ENCODE data around the gene ATP5PO.
"Not testable (repeated sequence)": the region's sequence is repeated elsewhere in the genome, so short reads cannot be mapped to it uniquely, and the experiment has no call there.

ATP5PO gene

DNA sequence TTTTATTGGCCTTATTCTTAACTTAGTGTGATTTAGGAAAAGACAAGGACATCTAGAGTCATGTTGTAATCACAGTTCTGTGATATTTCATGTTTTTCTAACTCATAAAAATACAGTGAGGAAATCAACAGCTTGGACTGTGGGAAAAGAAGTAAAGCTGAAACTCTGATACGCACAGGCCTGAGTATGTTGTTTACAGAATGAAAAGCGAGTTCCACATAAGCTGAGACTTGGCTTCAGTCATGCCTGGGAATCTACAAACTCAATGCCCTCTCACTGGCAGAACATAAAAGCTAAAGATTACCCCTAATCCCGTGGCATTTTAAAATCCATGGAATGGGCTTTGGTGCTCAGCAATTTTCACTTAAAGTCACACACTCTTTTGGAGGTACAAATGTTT lies 23.6 kb upstream of the ATP5PO start:
- DNase-seq (ENCODE audit: extremely low read depth, low read depth), result no peak
- TF ChIP-seq, protein P1, sequence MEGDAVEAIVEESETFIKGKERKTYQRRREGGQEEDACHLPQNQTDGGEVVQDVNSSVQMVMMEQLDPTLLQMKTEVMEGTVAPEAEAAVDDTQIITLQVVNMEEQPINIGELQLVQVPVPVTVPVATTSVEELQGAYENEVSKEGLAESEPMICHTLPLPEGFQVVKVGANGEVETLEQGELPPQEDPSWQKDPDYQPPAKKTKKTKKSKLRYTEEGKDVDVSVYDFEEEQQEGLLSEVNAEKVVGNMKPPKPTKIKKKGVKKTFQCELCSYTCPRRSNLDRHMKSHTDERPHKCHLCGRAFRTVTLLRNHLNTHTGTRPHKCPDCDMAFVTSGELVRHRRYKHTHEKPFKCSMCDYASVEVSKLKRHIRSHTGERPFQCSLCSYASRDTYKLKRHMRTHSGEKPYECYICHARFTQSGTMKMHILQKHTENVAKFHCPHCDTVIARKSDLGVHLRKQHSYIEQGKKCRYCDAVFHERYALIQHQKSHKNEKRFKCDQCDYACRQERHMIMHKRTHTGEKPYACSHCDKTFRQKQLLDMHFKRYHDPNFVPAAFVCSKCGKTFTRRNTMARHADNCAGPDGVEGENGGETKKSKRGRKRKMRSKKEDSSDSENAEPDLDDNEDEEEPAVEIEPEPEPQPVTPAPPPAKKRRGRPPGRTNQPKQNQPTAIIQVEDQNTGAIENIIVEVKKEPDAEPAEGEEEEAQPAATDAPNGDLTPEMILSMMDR (IDR thresholded peaks at IDR 0.05; ENCODE audit: low read depth, low read length), result no peak

DNA sequence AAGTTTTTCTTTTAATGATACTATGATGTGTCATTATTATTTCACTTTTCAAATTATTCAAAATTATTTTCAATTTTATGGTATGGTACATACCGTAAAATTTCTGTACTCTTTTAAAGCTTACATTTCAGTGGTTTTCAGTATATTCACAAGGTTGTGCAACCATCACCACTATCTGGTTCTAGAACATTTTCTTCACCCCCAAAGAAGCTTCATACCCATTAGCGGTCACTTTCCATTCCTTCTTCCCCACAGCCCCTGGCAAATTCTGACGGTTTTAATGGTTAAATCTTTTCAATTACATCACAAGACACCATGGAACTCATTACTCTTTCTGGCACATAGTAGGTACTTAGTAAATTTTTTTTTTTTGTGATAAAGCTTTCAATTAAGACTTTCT lies 22.8 kb upstream of the ATP5PO start:
- no peak for DNase-seq (ENCODE audit: extremely low read depth, low read depth)
- TF ChIP-seq, protein P1 (IDR thresholded peaks at IDR 0.05; ENCODE audit: low read depth, low read length), result no peak

DNA sequence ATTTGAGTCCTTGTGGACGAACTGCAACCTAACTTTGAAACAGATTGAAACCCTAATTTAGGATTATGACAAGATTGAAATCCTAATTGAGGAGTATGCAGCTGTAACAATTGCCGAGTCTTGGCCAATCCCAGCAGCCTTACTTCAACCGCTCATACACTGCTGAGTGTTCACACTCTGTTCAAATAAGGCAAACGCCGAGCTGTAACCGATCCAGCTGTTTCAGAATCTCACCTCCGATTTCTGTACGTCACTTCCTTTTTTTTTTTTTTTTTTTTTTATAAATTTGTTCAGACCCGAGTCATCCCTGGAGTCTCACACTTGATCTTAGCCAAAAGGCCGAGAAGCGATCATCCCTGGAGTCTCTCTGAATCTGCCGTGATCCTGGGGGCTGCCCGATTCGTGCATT lies 22.3 kb upstream of the ATP5PO start:
- TF ChIP-seq, protein P1 (IDR thresholded peaks at IDR 0.05; ENCODE audit: low read depth, low read length), result no peak
- no peak for DNase-seq (ENCODE audit: extremely low read depth, low read depth)

DNA sequence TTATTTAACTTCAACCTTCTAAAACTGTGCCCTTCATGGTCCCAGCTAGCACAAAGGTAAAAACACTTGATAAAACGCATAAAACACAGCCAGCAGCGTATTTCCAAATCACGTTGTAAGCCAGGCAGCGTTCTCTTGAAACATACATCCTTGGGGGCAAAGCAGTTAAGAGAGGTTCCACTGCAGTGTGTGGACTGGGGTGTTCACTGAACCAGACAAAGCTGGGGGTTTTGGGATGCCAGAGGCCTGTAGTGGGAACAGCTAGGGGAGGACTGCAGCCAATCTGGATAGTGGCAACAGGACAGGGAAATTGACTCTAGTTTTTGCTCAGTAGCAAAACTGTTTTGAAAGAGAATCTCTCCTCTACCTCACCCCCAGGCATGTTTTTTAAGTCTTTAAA lies 21.5 kb upstream of the ATP5PO start:
- no peak for DNase-seq (ENCODE audit: extremely low read depth, low read depth)
- TF ChIP-seq, protein P1 (IDR thresholded peaks at IDR 0.05; ENCODE audit: low read depth, low read length), result no peak

DNA sequence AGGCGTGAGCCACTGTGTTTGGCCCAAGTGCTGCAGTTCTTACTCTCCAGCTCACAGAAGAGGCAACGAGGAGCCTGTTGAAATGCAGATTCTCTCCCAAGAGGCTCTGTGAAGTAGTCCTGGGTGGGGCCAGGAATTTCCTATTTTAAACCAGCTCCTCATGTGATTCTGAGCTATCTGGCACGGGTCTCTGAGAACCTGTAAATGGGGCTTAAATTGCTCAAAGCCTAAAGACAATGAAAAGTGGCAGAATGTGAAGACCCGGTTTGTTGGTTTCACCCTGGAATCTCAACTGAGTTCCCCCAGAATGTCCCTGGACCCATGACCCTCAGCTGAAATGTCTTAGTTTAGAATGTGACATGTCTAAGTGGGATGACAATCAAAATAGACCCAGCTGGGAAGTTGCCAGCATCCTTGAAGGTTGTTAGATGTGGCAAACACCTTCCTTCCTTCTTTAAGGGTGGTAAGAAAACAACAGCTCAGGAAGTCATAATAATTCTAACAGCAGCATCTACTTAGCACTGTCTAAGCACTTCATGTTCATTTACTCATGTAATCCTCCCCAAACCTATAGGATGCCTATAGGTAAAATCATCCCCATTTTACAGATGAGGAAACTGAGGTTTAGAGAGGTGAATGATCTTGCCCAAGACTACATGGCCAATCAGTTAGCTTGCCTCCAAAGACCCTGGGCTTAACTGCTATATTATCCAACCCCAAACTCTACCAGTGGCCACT lies 20.9 kb upstream of the ATP5PO start:
- TF ChIP-seq, protein P1 (IDR thresholded peaks at IDR 0.05; ENCODE audit: low read depth, low read length), result no peak
- no peak for DNase-seq (ENCODE audit: extremely low read depth, low read depth)

DNA sequence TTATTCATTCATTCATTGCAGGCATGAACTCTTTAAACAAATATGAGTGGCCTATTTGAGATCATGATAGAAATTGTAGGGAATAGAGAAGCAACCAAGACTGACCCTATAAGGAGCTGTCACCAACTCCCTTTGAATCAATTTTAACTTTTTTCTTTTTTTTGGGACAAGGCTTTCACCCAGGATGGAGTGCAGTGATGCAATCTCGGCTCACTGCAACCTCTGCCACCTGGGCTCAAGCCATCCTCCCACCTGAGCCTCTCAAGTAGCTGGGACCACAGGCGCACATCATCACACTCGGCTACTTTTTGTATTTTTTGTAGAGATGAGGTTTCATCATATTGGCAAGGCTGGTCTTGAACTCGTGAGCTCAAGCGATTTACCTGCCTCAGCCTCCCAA lies 17.1 kb upstream of the ATP5PO start:
- no peak for DNase-seq (ENCODE audit: extremely low read depth, low read depth)
- TF ChIP-seq, protein P1 (IDR thresholded peaks at IDR 0.05; ENCODE audit: low read depth, low read length), result no peak

DNA sequence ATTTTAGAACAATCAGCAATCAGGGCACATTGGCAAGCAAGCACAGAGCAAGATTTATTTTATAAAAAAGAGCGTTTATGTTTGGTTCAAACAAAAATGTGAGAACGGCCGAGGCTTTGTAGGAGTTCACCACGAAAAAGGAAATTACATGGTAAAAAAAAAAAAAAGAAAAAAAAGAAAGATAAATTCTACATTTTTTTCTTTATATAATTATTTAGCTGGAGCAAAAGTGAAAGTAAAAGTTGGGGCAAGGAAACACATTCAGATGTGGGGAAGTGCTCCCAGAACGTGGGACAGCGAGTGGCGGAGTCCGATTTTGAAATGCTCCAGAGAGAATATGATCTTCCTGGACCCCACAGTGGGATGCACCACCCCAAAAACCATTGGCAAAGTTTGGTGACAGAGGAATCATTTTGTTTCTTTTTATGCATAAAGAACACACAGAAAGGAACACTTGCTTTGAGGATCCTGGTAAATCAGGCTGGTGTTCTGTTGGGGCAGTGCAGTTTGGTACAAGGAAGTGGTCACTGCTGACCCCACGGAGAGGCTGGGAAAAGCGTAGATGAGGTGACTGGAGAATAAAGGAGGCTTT lies 16.3 kb upstream of the ATP5PO start:
- no peak for DNase-seq (ENCODE audit: extremely low read depth, low read depth)
- TF ChIP-seq, protein P1 (IDR thresholded peaks at IDR 0.05; ENCODE audit: low read depth, low read length), result no peak

DNA sequence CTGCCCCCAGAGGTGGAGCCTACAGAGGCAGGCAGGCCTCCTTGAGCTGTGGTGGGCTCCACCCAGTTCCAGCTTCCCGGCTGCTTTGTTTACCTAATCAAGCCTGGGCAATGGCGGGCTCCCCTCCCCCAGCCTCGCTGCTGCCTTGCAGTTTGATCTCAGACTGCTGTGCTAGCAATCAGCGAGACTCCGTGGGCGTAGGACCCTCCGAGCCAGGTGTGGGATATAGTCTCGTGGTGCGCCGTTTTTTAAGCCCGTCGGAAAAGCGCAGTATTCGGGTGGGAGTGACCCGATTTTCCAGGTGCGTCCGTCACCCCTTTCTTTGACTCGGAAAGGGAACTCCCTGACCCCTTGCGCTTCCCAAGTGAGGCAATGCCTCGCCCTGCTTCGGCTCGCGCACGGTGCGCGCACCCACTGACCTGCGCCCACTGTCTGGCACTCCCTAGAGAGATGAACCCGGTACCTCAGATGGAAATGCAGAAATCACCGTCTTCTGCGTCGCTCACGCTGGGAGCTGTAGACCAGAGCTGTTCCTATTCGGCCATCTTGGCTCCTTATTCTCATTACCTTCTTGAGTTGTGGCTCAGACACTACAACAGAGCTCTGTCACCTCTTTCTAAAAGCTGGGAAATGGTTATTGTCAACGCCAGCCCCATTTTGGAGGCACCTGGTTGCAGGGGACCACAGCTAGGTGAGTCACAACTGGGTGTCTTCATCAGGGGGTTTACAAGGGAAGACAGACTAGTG lies 15.6 kb upstream of the ATP5PO start:
- DNase-seq (ENCODE audit: extremely low read depth, low read depth), result not testable (repeated sequence)

DNA sequence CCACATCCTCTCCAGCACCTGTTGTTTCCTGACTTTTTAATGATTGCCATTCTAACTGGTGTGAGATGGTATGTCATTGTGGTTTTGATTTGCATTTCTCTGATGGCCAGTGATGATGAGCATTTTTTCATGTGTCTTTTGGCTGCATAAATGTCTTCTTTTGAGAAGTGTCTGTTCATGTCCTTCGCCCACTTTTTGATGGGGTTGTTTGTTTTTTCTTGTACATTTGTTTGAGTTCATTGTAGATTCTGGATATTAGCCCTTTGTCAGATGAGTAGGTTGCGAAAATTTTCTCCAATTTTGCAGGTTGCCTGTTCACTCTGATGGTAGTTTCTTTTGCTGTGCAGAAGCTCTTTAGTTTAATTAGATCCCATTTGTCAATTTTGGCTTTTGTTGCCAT lies 10.6 kb upstream of the ATP5PO start:
- not testable (repeated sequence) for DNase-seq (ENCODE audit: extremely low read depth, low read depth)

Data from AG09319 (cell line).